AG10803 (cell line): Measurements from ENCODE around the gene CCL7.

ENCODE experiments used
- DNase-seq: peaks from one replicate; pipeline ENCODE4 v3.0.0; 2010; ENCODE audit warnings: low read depth
- H3K4me3 ChIP-seq: 2 replicates; pipeline ENCODE4 v1.5.1; 2011; ENCODE audit warnings: mild to moderate bottlenecking, low read length, control low read depth
- CTCF ChIP-seq: conservative IDR thresholded peaks from 2 replicates; pipeline ENCODE4 v1.5.1; 2011; ENCODE audit warnings: mild to moderate bottlenecking, low read length, control low read depth, inconsistent platforms

Gene CCL7

DNA sequence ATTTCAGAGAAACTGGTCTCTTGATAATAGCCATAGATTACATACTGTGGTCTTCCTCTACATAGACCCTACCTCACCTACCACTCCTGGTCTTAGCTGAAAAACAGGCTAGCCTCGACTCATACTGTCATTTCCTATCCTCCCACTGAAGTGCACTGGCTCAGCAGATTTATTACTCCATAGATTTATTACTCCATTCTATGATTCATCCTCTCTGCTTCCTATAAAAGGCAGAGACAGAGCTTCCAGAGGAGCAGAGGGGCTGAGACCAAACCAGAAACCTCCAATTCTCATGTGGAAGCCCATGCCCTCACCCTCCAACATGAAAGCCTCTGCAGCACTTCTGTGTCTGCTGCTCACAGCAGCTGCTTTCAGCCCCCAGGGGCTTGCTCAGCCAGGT is at the start of gene CCL7:
CCL7 (plus strand) TSS at position 253 of the 400 bp plus-strand sequence; CDS start at position 323, 70 bp downstream.
- DNase-seq, result no peak
- TF ChIP-seq CTCF, result no peak
- H3K4me3 ChIP-seq, result no peak within 1 kb of the TSS

DNA sequence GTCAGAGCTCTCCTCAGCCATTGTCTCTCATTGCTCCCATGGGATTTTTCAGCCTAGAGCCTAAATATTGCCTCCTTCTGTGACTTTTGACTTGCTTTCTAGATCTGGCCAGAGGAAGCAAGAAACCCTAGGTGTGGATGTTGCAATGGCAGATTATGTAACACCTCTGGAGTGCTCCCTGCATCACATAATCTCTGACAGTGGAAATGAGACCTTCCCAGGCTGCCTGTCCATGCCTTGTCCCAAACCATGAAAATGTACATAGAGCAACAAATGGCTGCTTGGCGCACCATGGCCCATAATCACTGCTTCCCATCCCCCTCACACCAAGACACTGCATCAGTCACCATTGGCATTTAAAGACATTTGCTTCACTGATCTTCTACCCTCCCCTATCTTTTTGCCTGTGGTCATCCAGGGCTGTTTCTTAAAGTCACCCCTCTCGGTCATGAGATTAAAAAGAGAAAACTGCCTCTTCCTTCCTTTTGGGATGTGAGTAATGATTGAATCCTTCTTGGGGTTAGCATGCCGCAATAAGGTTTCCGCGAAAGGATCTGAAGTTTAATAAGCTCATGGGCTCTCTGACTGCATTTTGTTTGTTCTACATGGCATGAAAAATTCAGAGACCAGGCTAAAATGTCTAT is 49.1 kb upstream of the CCL7 start:
- no peak for TF ChIP-seq CTCF
- DNase-seq, result no peak
- H3K4me3 ChIP-seq, result no peak overlapping the region

- no peak overlapping the region for H3K4me3 ChIP-seq
- DNase-seq, result no peak
- TF ChIP-seq CTCF, result no peak
These were observed 48.6 kb upstream of the CCL7 start for GRCh38 chr17:34221411-34221810.

DNA sequence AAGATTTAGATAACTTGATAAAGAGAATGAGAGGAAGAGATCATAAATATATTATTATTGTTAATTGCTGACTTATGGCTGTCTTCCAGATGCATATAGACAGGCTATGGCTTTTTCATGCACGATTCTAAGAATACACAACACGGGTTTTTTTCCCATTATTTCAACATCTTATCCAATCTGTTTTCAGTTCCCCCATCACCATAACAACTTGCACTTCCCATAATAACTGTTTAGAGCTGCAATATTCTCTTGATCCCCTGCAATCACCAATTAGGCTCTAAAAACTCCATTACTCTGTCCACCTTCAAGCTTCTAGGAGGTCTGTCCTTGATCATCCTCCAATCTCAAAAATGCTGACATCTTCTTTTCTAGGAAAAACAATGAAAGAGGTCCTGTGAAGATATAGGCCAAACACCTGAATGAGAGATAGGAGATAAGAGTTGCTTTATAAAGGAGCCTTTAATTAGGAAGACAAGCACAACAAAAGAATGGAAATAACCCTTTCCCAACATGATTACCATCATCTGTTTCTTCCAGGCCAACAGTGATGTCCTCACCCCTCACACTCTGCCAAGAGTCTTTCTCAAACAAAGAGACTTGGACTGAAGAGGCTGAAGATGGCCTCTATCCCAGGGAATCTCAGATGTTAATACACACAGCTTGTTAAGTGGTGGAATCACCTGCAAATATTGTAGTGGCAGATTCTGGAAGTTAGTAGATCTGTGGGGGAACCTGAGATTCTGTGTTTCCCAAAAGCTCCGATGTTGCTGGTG is 47.1 kb upstream of the CCL7 start:
- no peak overlapping the region for H3K4me3 ChIP-seq
- DNase-seq, result peak; percentile 5
- TF ChIP-seq CTCF, result no peak

DNA sequence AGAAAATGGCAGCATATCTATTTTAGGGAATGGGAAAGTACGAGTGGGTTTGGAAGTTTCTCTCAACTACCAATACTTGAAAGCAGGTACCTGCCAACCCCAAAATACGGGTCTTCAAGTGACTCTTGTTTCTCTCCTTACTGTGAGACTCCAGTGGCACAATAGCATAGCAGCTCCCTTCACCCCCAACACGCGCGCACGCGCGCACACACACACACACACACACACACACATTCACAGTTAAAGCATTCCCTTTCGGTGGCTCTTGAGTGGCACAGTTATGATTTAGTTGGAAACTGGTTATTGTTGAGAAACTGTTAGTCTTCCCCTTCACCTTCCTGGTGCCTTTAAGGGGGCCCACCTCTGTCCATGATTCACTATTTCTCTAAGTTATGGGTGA is 45.0 kb upstream of the CCL7 start:
- DNase-seq, result no peak
- H3K4me3 ChIP-seq, result no peak overlapping the region
- TF ChIP-seq CTCF, result no peak

DNA sequence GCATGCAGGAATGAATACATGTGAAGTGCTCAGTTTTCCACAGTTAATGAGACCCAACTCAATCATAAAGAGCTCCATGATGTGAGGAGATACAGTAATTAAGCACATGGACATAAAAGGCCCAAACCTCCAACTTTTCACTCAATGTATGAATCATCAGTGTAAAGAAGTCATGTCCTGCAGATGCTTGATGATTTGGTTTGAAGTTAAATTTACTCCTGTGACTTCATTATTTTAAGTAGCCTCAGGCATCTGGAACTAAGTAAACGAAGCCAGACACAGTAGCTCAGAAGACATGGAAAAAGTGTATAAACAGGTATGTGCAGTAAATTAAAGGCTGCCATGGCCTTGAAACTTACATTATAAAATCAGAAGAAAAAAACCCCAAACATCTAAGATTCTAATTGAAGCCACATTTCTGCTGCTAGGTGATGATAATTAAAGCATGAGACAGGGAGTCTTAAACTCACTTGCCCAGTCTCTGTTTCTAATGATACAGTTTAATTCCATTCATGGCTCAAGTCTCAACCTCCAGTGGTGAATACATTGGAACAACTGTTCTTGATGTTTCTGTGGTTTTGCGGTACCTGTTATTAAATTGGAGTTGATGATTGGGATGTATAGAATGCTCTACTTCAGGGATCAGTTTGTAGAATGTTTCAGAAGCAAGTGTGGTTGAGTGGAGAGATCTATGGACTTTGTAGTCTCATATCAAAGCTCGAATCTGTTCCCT is 43.8 kb upstream of the CCL7 start:
- TF ChIP-seq CTCF, result no peak
- peak; percentile 40 for DNase-seq
- H3K4me3 ChIP-seq, result no peak overlapping the region
